ENCODE results near the gene MPC1.

- no peak for TF ChIP-seq POLR2AphosphoS5 (IDR thresholded peaks at IDR 0.05)
- TF ChIP-seq CTCF (IDR thresholded peaks at IDR 0.05 in 8 of 11, conservative IDR thresholded peaks at IDR 0.05 in 3 of 11): no peak
Observed at GRCh38 chr6:166353507-166353906, 29.2 kb downstream of the MPC1 start.
